ENCODE results near the gene KLK15. TPM values are rescaled to one million over a fixed set of nuclear protein-coding genes. Genes with fewer than 3 reads are reported as not detected.
A peak's percentile ranks its signal among the peaks of the same experiment; 100 is the strongest.

The KLK15 gene
- polyA plus RNA-seq, 2 of the 4 experiments (the other 2 are of a cell fraction): not detected

DNA sequence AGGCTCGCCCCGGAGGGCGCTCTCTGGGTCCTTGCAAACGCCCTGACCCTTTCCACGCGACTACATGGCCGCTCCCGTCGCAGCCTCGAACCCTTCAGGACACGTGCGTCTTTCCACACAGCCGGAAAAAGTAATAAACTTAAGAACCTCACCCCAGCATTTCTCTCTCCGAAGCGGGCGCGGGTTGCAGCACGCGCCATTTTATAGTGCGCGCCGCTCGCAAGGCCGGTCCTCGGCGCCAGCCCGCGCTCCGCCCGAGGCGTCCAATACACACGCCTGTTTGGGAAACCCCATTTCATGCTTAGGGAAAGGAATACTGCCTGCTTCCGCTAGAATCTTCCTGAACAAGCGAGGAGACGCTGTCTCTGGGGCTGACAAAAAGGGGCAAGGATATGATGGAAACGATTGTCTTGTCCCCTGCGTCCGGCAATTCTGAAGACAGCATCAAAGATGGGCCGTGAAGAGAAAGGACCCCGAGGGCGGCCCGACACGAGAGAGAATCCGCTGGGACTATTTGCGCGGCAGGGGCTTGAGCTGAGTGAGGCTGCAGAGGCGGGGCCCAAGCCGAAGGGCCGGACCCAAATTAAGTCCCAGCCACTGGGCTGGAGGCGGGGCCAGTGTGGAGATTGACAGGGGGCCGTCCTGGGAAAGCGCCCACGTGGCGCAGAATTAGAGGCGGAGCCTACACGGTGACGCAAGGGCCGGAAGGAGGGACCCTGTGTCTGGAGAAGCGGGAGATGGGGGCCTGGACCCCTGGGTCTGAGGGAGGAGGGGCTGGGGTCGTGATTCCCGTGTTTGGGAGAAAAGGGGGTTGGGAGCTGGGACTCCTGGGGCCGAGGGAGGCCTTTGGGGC is 28.7 kb downstream of the KLK15 start (continued):
- TF ChIP-seq, protein P1, sequence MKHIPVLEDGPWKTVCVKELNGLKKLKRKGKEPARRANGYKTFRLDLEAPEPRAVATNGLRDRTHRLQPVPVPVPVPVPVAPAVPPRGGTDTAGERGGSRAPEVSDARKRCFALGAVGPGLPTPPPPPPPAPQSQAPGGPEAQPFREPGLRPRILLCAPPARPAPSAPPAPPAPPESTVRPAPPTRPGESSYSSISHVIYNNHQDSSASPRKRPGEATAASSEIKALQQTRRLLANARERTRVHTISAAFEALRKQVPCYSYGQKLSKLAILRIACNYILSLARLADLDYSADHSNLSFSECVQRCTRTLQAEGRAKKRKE (CRISPR knock-in tag; IDR thresholded peaks at IDR 0.05; ENCODE audit: low read depth): no peak
- TF ChIP-seq, protein P2, sequence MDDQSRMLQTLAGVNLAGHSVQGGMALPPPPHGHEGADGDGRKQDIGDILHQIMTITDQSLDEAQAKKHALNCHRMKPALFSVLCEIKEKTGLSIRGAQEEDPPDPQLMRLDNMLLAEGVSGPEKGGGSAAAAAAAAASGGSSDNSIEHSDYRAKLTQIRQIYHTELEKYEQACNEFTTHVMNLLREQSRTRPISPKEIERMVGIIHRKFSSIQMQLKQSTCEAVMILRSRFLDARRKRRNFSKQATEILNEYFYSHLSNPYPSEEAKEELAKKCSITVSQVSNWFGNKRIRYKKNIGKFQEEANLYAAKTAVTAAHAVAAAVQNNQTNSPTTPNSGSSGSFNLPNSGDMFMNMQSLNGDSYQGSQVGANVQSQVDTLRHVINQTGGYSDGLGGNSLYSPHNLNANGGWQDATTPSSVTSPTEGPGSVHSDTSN (IDR thresholded peaks at IDR 0.05): peak; percentile 94
- TF ChIP-seq, protein P3, sequence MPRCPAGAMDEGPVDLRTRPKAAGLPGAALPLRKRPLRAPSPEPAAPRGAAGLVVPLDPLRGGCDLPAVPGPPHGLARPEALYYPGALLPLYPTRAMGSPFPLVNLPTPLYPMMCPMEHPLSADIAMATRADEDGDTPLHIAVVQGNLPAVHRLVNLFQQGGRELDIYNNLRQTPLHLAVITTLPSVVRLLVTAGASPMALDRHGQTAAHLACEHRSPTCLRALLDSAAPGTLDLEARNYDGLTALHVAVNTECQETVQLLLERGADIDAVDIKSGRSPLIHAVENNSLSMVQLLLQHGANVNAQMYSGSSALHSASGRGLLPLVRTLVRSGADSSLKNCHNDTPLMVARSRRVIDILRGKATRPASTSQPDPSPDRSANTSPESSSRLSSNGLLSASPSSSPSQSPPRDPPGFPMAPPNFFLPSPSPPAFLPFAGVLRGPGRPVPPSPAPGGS (IDR thresholded peaks at IDR 0.05): peak; percentile 99
- TF ChIP-seq ZFP36 (IDR thresholded peaks at IDR 0.05; ENCODE audit: borderline replicate concordance, partially characterized antibody) (no peak), TFCP2L1 (CRISPR knock-in tag; IDR thresholded peaks at IDR 0.05) (peak; percentile 81)
- TF ChIP-seq, protein P4, sequence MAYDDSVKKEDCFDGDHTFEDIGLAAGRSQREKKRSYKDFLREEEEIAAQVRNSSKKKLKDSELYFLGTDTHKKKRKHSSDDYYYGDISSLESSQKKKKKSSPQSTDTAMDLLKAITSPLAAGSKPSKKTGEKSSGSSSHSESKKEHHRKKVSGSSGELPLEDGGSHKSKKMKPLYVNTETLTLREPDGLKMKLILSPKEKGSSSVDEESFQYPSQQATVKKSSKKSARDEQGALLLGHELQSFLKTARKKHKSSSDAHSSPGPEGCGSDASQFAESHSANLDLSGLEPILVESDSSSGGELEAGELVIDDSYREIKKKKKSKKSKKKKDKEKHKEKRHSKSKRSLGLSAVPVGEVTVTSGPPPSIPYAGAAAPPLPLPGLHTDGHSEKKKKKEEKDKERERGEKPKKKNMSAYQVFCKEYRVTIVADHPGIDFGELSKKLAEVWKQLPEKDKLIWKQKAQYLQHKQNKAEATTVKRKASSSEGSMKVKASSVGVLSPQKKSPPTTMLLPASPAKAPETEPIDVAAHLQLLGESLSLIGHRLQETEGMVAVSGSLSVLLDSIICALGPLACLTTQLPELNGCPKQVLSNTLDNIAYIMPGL (CRISPR knock-in tag; IDR thresholded peaks at IDR 0.05; ENCODE audit: borderline replicate concordance): peak; percentile 64; the same call in 1 of the 2 replicates

DNA sequence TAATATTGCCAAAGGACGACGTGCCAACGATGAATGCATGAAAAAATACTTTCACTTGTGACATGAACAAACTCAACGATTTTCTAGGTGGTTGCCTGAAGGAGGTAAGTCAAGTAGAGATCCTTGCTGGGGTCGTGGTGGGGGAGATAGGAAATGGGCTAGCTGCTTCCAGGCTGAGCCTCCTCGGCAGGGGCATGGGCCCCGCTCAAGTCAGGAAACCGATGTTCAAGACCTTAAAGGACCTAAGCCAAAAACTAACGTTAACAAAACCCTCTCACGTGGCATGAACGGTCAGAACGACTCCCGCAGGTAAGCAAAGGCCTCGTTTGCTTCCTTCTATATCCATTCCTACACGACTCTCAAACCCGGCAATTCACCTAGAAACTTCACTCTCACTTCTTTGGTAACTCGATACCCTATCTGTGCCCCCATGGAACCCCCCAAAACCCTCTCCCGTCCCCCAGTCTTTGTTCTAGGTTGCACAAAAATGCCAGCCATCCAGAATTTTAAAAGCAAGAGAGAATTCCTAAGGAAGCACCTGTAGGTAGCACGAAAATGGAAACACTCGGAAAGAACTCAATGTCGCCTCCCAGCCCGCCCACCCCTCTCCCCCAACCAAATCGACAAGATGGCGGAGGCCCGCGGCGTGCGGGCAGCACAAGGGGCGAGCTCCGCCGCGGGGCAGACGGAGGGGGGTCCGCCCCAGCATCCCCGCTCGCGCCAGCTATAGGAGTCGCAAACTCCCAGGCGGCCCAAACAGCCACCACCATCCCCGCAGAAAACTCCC is 29.5 kb downstream of the KLK15 start:
- Histone ChIP-seq H3K4me2 (peak overlapping the region; percentile 94), H3K4me1 (peaks cover 15% of the 10 kb centered on the region), H3K27ac (peak overlapping the region; percentile 94 to 95), H3K4me3 (peak overlapping the region; percentile 65), H3K9me3 (no peaks in the 10 kb centered on the region)
- FAIRE-seq: no peak
- peak; percentile 48 to 70 for ATAC-seq
- CTCF ChIA-PET: interaction anchor here (1.2 to 4.1 kb wide), 4 partner anchors 11 to 213 kb away, joined by 3 to 19 read pairs (median 8); no protein-coding TSS in a partner anchor
- DNase-seq (ENCODE audit: low read depth in 1 of 2, low spot score in 1 of 2): no peak
- POLR2A ChIA-PET: interaction anchor here (0.6 to 2.3 kb wide), 14 partner anchors 9 to 457 kb away, joined by 3 to 26 read pairs (median 5); partner anchors contain the start of gene JOSD2
- WGBS (ENCODE audit: missing lambda C conversion rate): 1% methylated on average over 40 of the region's 40 CpGs
- TF ChIP-seq JUNB (IDR thresholded peaks at IDR 0.05) (no peak), KDM5A (IDR thresholded peaks at IDR 0.05) (no peak), HOXB5 (CRISPR knock-in tag; IDR thresholded peaks at IDR 0.05) (no peak), HOXA7 (CRISPR knock-in tag; IDR thresholded peaks at IDR 0.05) (0 out of 2 replicates have a peak, but pooled peaks have one; percentile 24), RARB (CRISPR knock-in tag; IDR thresholded peaks at IDR 0.05) (0 out of 2 replicates have a peak, but pooled peaks have one; percentile 52), ZFP36 (IDR thresholded peaks at IDR 0.05; ENCODE audit: borderline replicate concordance, partially characterized antibody) (no peak), EP300 (IDR thresholded peaks at IDR 0.05) (no peak), SREBF2 (IDR thresholded peaks at IDR 0.05) (no peak)
- TF ChIP-seq, protein P5, sequence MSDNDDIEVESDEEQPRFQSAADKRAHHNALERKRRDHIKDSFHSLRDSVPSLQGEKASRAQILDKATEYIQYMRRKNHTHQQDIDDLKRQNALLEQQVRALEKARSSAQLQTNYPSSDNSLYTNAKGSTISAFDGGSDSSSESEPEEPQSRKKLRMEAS (IDR thresholded peaks at IDR 0.05): no peak

DNA sequence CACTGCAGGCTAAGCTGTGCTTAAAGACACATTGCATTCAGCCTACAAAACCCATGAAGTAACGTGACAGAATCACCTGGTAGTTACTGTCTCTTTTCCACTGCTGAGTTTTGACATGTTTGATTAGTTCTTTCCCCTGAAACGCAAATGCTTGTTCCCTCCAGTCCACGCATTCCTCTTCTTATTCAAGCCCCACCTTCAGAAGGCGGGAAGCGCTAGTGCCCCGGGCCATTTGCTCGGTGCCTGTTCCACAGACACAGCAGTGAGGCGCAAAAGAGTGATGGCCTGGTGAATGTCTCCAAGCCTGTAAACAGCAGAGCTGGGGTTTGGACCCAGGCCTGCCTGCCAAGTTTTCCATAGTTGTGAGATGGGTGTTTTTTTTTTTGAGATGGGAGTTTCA is 32.3 kb downstream of the KLK15 start:
- H3K4me1 ChIP-seq: peaks cover 15% of the 10 kb centered on the region
- no peak overlapping the region for H3K4me3 ChIP-seq
- no peaks in the 10 kb centered on the region for H3K9me3 ChIP-seq
- H3K27ac ChIP-seq: no peak overlapping the region
- WGBS (ENCODE audit: missing lambda C conversion rate): 88% methylated on average over 8 of the region's 8 CpGs
- no peak for ATAC-seq
- FAIRE-seq: no peak
- peak overlapping the region; percentile 5; the same call in 1 of the 3 replicates for H3K4me2 ChIP-seq
- ChIA-PET POLR2A (interaction anchor here (0.7 to 1.2 kb wide), 2 partner anchors 121 to 151 kb away, joined by 3 read pairs; no protein-coding TSS in a partner anchor), CTCF (interaction anchor here (1.0 to 4.1 kb wide), 8 partner anchors 8 to 215 kb away, joined by 3 to 13 read pairs (median 5); no protein-coding TSS in a partner anchor)
- DNase-seq (ENCODE audit: low read depth in 1 of 2, low spot score in 1 of 2): no peak
- TF ChIP-seq, protein P1 (CRISPR knock-in tag; IDR thresholded peaks at IDR 0.05; ENCODE audit: low read depth): no peak
- no peak for TF ChIP-seq EHF (CRISPR knock-in tag; IDR thresholded peaks at IDR 0.05)
- no peak for TF ChIP-seq ZFP36 (IDR thresholded peaks at IDR 0.05; ENCODE audit: borderline replicate concordance, partially characterized antibody)
- TF ChIP-seq, protein P6, sequence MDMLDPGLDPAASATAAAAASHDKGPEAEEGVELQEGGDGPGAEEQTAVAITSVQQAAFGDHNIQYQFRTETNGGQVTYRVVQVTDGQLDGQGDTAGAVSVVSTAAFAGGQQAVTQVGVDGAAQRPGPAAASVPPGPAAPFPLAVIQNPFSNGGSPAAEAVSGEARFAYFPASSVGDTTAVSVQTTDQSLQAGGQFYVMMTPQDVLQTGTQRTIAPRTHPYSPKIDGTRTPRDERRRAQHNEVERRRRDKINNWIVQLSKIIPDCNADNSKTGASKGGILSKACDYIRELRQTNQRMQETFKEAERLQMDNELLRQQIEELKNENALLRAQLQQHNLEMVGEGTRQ (IDR thresholded peaks at IDR 0.05): no peak
- no peak for TF ChIP-seq HOXB13 (CRISPR knock-in tag; IDR thresholded peaks at IDR 0.05; ENCODE audit: low read depth)
- TF ChIP-seq CHD2 (IDR thresholded peaks at IDR 0.05; ENCODE audit: low read length, partially characterized antibody): no peak
- TF ChIP-seq RFX5 (IDR thresholded peaks at IDR 0.05): no peak
- TF ChIP-seq NFE2L2 (conservative IDR thresholded peaks at IDR 0.05; ENCODE audit: low read length): no peak
- no peak for TF ChIP-seq POLR2A (IDR thresholded peaks at IDR 0.05; ENCODE audit: low read length)
- no peak for TF ChIP-seq RARB (CRISPR knock-in tag; IDR thresholded peaks at IDR 0.05)
- no peak for TF ChIP-seq SREBF2 (IDR thresholded peaks at IDR 0.05)
- TF ChIP-seq, protein P7, sequence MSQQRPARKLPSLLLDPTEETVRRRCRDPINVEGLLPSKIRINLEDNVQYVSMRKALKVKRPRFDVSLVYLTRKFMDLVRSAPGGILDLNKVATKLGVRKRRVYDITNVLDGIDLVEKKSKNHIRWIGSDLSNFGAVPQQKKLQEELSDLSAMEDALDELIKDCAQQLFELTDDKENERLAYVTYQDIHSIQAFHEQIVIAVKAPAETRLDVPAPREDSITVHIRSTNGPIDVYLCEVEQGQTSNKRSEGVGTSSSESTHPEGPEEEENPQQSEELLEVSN (IDR thresholded peaks at IDR 0.05; ENCODE audit: borderline replicate concordance, low read depth): no peak

Measured in A549 (cell line).